NCI-H1105 (cell line): ENCODE measurements around the gene TJP1.
"Not testable (repeated sequence)": the region's sequence is repeated elsewhere in the genome, so short reads cannot be mapped to it uniquely, and the experiment has no call there.

ENCODE experiments used
- DNase-seq: peaks from one replicate; lab custom pipeline; 2025; lab: John Stamatoyannopoulos, UW

Gene TJP1

DNA sequence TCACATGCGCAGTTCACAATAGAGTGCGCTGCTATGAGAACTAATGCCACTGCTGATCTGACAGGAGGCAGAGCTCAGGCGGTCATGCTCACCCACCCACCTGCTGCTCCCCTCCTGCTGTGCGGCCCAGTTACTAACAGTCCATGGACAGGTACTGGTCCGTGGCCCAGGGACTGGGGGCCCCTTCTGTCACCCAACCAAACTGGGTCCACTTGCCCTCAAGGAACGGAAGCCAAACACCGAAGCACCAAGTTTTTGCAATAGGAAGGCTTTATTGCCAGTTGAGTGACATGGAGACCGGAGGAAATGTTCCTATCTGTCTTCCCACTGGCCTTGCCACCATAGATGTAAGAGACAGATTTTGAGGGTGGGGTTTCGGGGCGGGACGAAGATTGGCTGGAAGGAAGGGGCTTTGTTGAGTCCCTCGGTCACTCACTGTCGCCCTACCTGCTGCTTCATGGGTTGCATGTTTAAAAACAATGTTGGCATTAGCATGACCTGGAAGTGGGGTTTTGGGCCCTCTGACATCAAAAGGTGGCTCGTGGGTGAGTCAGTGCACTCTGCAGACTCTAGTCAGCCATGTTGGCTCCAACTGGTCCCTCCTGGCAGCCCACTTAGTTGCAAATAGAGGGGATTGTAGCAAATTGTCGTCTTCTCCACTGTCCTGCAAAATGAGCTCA, 141.0 kb downstream of the TJP1 start:
- no peak for DNase-seq

DNA sequence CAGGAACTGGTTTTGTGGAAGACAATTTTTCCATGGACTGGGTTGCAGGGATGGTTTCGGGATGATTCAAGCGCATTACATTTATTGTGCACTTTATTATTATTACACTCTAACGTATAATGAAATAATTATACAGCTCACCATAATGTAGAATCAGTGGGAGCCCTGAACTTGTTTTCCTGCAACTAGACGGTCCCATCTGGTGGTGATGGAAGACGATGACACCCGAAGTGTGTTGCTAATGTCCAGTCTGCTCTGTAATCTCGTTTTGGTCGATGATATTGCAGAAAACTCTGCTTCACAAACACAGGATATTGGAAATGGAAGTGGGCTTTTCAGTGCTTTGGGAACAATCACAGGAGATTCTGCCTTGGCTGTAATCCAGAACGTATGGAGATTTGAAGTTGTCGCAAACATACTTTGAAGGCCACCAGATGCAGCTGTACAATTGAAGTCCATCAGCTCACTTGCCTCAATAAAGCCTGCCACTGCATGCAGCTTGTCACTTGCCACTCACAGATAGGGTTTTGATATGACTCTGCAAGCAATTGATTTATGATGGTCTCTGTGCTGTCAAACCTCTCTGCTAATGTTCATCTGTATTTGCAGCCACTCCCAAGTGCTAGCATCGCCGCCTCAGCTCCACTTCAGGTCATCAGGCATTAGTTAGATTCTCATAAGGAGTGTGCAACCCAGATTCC, 141.7 kb downstream of the TJP1 start:
- DNase-seq: no peak

DNA sequence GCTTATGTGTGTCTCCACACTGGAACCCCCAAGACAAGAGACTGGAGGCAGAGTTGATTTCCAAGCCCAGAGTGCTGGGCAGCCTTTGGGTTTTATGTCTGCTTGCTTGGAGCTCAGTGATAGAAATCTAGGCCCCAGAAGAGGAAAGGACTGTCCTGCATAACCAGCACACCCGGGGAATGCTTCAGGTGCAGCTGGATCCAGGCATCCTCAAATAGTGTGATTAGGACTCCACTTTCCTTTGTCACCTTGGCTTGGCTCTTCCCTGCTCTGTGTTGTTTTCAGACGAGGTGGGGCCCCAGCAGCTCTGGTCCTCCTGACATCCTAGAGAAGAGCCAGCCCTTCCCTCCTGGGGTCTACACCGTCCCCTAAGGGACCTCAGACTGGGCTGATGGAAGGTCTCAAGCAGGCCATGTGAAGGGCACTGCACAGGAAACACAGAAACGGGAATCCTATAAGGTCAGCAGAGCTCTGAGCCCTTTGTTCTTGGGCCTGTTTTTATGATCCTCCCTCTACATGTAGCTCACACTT, 143.7 kb downstream of the TJP1 start:
- no peak for DNase-seq

DNA sequence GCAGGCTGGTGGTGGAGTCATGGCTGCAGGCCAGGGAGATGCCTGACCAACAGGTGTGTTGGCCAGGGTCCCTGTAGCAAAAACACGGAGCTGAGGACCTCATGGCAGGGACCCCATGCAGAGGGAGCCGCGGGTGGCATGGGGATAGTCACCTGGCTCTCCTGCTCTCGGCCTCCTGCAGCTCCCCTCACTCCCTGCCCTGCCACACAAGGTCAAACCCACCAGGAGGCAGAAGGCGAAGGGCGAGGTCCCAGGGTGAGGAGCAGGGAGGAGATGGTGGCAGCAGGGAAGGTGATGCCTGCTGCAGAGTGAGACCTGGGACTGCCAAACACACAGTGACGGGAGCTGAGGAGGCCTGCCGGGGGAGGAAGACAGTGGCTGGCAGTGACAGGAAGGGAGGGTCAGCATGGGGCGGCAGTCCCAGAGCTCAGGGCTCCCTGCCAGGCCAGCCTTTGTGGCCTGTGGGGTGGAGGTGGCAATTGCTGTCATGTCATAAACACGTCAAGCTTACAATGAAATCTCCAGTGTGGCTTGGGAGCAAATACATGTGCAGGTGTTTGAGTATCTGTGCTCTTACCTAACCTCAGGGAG, 144.3 kb downstream of the TJP1 start:
- no peak for DNase-seq

DNA sequence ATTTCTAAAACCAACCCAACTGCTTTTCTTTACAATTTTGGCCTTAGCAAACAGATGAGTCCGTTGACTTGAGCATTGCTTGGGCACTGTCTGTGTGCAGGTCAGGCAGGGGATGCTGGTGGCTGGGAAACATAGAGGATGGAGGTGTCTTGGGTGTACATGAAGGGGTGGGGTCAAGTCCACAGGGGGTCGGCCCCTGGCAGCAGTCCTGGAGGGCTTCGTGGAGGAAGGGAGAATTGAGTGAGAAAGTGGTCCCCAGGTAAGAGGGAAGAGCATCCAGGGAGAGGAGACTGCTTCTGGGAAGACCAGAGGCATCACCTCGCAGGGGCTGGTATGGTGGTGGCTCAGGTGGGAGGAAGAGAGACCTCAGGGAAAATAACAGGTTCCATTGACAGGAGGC, 144.8 kb downstream of the TJP1 start:
- DNase-seq: no peak

DNA sequence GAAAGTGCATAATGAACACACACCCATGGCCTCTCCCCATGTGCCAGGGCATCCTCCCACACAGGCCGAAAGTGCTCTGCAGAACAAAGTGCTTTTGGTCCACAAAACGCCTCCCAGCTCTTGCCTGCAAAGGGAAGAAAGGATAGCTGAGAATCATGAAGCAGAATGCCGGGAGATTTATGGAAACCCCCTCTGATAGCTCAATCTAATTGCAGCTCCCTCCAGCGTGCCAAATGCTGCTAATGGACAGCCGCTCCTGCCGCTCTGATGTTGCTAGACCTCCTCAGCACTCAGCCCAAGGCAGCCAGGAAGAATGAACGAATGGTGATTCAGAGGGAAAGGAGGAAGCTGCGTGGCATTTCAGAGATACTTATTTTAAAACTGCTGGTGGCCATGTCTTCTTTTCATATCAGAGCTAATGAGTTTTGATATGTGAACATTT, 145.3 kb downstream of the TJP1 start:
- no peak for DNase-seq

DNA sequence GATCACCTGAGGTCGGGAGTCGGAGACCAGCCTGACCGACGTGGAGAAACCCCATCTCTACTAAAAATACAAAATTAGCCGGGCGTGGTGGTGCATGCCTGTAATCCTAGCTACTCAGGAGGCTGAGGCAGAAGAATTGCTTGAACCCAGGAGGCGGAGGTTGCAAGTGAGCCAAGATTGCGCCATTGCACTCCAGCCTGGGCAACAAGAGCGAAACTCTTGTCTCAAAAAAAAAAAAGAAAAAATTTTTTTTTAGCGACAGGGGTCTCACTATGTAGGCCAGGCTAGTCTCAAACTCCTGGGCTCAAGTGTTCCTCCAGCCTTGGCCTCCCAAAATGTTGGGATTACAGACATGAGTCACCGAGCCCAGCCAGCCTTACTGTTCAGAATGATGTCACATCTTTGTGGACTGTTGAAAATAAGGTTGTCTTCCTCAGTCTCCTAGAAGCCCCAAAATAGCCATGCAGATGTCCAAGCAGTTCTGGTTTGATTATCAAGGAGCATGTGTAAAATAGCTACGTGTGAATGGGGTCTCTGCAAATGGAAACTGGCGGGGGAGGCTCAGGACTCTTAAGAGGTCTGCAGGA, 145.8 kb downstream of the TJP1 start:
- not testable (repeated sequence) for DNase-seq

DNA sequence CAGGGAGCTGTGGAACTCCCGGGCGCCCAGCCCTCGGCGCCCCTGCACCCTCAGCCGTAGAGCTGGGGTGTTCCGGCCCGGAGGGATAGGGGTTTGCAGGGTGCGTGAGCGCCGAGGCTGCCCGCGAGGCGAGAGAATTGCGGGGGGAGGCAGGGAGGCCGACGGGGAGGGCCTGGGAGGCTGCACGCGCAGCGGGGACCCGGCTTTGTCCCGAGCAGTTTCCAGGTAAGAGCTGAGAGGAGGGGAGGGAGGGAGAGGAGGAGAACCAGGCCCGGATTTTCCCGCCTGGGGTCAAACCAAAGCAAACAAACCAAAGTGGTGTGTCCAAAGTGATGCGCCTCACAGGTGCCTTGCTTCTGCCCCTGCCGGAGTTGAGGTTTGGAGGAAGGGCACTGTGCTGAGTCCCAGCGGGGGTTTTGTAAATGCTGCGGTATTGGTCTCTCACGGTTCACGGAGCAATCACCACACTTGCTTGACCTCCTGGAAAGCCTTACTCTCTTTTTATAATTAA, 146.4 kb downstream of the TJP1 start:
- no peak for DNase-seq

DNA sequence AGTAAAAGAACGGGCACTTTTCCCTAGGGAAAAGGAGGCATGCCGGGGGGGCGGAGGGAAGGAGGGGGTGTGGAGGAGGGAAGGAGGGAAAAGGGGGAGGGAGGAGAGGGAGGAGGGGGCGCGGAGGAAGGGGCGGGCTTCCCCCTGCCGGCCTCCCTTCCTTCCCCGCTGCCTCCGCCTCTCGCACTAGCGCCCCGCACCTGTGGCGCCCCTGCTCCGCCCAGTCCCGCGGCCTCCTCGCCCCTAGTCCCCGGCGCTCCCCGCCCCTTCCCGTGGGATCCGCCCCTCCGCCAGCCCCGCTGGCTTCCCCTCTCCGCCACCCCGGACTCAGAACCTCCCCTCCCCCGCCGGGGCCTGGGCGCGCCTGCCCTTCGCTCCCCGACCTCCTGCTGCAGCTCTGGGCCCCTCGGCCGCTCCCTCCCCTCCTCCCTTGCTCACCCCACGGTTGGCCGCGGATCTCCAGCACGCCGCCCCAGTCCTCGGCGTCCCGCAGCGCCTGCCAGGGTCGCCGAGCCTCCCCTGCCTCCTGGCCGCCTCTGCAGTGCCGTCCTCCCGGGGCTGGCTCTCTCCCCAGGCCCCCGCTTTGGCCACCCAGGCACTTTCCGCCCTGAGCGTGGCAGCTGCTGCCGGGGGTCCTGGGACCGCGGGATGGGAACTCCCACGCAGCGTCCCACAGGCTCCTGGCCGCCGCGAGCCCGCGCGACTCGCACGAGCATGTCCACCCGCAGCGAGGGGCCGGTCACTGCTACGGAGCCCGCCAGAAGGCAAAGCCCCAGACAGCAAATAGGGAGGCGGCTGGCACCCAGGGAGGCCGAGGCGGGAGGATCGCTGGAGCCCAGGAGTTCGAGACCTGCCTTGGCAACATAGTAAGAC, 147.4 kb downstream of the TJP1 start:
- no peak for DNase-seq

DNA sequence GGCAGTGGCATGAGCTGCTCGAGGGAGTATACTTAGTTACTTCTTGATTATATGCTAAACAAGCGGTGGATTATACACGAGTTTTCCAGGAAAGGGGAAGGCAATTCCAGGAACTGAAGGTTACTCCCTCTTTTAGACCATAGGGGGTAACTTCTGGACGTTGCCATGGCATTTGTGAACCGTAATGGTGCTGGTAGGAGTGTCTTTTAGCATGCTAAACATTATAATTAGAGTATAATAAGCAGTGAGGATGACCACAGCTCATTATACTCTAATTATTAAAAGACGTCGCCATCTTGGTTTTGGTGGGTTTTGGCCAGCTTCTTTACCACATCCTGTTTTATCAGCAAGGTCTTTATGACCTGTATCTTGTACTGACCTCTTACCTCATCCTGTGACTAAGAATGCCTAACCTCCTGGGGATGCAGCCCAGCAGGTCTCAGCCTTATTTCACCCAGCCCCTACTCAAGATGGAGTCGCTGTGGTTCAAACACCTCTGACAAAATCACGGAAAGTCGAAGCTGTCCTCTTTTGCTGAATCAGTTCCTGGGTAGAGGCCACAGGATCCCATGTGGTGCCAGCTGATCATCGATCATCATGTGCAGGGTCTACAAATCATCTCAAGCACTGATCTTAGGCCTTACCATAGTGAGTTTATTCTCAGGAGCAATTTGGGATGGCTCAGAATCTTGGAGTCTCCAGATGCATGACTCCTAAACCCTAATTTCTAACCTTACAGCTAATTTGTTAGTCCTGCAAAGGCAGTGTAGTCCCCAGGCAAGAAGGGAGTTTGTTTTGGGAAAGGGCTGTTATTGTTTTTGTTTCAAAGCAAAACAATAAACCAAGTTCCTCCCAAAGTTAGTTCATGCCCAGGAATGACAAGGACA, 149.1 kb downstream of the TJP1 start:
- DNase-seq: no peak

DNA sequence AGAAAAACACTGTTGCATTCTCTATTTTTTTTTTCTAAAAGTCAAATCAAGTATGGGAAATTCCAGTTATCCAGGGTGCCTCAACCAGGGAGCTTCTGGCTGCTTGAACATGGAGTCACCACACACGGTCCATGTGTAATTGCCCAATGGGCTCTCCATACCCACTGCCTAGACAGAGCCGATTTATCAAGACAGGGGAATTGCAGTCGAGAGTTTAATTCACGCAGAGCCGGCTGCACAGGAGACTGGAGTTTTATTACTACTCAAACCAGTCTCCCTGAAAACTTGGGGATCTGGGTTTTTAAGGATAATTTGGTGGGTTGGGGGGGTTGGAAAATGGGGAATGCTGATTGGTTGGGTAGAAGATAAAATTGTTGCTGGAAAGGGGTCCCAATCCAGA, 149.8 kb downstream of the TJP1 start:
- DNase-seq: no peak

DNA sequence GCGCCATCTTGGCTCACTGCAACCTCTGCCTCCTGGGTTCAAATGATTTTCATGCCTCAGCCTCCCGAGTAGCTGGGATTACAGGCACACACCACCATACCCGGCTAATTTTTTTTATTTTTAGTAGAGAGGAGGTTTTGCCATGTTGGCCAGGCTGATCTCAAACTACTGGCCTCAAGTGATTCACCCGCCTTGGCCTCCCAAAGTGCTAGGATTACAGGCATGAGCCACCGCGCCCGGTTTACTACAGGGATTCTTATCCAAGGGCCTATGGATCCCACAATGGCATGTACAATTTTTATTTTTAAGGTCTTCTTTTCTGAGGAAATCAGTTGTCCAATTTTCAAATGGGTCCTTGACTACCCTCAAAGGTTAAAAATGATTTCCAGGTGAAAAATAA, 150.2 kb downstream of the TJP1 start:
- not testable (repeated sequence) for DNase-seq

DNA sequence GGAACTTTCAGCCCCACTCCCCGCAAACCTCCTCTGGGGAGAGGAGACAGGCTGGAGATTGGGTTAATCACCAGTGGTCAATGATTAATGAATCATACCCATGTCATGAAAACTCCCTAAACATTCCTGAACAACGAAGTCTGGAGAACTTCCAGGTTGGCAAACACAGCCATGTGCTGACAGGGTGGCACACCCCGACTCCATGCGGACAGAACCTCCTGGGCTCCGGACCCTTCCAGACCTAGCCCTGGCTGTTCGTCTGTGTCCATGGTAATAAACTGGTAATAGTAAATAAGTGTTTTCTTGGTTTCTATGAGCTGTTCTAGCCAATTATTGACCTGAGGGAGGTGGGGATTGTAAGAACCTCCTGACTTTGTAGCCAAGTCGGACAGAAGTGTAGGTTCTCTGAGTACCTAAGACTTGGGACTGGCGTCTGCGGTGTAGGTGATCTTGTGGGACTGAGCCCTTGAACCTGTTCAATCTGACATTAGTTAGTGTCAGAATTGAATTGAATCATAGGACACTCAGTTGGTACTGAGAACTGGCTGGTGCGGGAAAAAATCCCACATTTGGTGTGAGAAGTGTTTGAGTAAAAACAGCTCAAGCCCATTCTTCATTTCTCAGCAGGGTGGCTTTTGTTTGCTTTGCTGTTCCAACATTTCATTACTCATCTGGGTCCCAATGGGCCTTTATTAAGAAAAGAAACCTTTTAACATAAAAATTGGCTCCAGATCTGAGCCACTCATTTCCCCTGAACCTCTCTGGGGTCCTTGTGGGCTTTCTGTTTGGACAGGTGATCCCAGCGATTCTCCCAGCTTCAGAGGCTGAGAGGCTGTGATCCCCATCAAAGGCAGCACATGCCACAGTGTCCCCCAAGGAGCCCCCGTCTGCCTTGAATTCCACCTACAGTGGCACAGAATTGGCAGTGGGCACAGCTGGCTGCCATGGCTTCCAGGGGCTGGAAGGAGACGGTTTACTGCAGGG, 151.0 kb downstream of the TJP1 start:
- DNase-seq: no peak

DNA sequence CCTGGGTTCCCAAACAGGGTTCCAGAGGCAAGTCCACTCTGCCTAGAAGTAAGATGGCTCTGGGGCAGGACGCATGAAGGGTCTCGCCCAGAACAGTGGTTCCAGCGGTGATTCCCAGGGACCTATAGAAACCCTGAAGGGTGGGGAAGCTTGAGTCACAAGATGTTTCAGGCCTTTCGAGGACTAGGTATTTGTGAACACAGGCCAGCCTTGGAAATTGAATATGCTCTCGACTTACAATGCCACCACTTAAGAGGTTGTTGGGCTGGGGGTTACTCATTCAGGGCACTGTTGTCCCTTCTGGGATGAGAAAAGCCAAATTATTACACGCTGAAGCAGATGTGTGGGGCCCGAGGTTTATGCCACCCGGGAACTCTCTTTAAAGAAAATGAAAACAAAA, 152.0 kb downstream of the TJP1 start:
- no peak for DNase-seq

DNA sequence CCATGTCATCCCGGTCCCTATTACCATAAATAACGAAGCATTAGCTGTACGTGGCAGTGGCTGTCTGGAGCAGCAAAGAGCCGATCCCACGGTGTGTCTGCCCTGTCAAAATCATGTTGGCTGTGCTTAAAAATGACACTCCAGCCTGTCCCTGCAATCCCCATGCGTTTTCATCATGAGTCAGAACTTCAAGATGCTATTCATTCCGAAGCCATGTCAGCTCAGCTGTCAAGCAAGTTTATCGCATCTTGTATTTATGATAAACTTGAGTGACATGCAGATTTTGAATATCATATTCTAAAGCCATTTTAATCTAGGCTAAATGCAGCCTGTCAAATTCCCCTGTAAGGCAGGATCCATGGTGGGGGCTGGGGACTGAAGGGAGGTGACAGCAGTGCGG, 152.4 kb downstream of the TJP1 start:
- no peak for DNase-seq

DNA sequence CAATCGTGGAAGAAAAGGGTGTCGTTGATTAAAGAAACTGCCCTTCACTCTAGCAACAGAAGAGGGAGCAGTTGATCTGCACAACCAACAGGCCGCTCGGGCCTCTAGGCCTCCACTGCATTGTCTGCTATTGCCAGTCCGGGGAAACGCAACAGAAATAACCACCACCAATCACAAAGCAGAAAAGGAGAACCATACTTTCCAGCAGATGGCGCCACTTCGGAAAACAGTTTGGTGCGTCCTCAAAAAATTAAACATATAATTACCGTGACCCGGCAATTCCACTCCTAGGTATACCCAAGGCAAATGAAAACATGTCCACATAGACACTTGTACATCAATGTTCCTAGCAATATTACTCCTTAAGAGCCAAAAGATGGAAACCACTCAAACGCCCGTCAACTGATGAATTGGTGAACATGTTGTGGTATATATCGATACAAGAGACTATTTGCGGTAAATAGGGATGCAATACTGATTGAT, 154.1 kb downstream of the TJP1 start:
- peak; percentile 2 for DNase-seq

DNA sequence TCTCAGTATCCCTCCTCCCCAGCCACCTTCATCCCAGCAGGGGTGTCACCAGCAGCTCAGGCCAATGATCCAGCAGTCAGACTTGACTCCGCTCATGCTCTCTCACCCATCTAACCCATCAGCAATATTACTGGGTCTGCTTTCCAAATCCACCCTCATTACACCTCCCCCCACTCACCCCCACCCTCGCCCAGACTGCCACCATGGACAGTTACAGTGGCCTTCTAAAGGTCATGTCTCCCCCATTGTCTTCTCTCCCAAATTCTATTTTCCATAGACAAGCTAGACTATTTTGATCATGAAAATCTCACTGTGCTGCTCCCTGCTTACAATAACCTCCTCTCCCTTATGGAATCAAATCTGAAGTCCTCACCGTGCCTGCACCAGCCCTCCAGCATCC, 156.0 kb downstream of the TJP1 start:
- DNase-seq: no peak

DNA sequence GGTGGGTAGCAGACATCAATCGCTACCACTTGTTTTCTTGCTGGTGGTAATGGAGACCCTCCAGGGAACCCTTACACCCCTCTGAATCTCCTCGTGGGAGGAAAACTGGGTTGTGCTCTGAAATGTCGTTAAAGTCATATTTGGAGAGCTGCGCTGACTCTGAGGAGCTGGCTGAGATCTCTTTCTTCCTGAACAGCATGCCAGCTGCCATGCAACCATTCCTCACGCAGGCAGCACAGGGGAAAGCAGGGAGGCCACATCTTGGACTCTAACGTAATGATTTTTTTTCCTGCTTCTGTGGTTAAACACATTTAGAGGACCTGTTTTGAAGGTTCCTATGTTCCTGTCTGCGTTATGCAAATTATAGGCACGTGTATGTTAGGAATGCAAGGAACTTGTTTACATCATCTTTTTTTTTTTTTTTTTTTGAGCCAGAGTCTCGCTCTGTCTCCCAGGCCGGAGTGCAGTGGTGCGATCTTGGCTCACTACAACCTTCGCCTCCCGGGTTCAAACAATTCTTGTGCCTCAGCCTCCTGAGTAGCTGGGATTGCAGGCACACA, 156.7 kb downstream of the TJP1 start:
- DNase-seq: no peak

DNA sequence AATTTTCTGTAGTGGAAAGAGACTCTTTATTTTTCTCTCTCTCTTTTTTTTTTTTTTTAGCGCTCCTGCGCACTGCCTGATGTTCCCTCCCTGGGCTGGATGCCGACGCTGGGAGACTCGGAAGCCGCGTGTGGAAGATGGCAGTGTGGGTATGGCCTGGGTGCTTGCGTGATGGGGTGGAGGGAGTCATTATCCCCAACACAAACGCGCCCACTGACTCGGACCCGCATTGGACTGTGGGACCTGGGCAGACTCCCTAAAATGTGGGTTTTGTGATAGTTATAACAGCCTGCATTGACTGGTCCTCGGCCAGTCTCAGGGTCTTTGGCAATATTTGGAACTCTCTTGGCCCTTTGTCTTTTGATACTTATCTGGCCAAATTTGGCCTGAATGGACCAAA, 157.9 kb downstream of the TJP1 start:
- no peak for DNase-seq
